Vagina (tissue), 2 donors: ENCODE results near the gene FSIP1. TPM values are rescaled to one million over a fixed set of nuclear protein-coding genes. Genes with fewer than 3 reads are reported as not detected.

Source experiments
- DNase-seq, 2 donors: peaks; one replicate each; pipeline ENCODE4 v3.0.0-alpha.2; 2017; ENCODE audit errors: extremely low spot score in 2 of 2
- H3K27ac ChIP-seq: fragments of 200-600 bp; sonication (generic); one replicate; pipeline ENCODE4 v1.5.1; 2019
- H3K27me3 ChIP-seq: fragments of 200-600 bp; sonication (generic); one replicate; pipeline ENCODE4 v1.5.1; 2019
- H3K36me3 ChIP-seq, 2 donors: fragments of 200-600 bp; sonication (generic); one replicate each; pipeline ENCODE4 v1.5.1; 2017 to 2019
- H3K4me1 ChIP-seq: fragments of 200-600 bp; sonication (generic); one replicate; pipeline ENCODE4 v1.5.1; 2019
- H3K4me3 ChIP-seq, 2 donors: fragments of 200-600 bp; sonication (generic); 1 replicate in 1 of 2; 2 replicates in 1 of 2; pipeline ENCODE4 v1.5.1; 2016 to 2019
- H3K9me3 ChIP-seq: fragments of 200-600 bp; sonication (generic); one replicate; pipeline ENCODE4 v1.5.1; 2019
- CTCF ChIP-seq, 3 experiments: fragments of 450-650 bp in 2 of 3; fragments of 200-600 bp in 1 of 3; sonication (generic) in 1 of 3; IDR thresholded peaks; one replicate each; pipeline ENCODE4 v1.5.1; 2017 to 2019; ENCODE audit warnings: antibody characterized with exemption in 3 of 3, mild to moderate bottlenecking in 2 of 3, moderate library complexity in 2 of 3
- POLR2A ChIP-seq, 2 donors: fragments of 450-650 bp; IDR thresholded peaks; one replicate each; pipeline ENCODE4 v1.6.1; 2017; ENCODE audit warnings: antibody characterized with exemption in 2 of 2, mild to moderate bottlenecking in 2 of 2, moderate library complexity in 2 of 2
- POLR2AphosphoS5 ChIP-seq, 2 donors: sonication (generic); formaldehyde crosslinking; IDR thresholded peaks; one replicate each; pipeline ENCODE4 v1.9.0; 2017; ENCODE audit warnings: antibody characterized with exemption in 2 of 2, mild to moderate bottlenecking in 2 of 2, low read depth in 1 of 2; ENCODE audit not compliant: insufficient read depth in 1 of 2
- intact Hi-C: fragments of 100-400 bp; cut with DNase I; formaldehyde crosslinking; loops from one replicate; pipeline ENCODE4 v1.15.1; 2023
- total RNA-seq: library from RNA; depleted of rRNA; stranded (reverse); fragments of >200 nt; gene quantifications from one replicate; pipeline ENCODE4 v1.2.3, GENCODE V29; 2016

Gene FSIP1
- total RNA-seq, 1 donor from 2014 or later, result 0.98 TPM

- TF ChIP-seq POLR2A (IDR thresholded peaks at IDR 0.05), result no peak
- no peak for TF ChIP-seq CTCF (IDR thresholded peaks at IDR 0.05)
- no peak for TF ChIP-seq POLR2AphosphoS5 (IDR thresholded peaks at IDR 0.05; ENCODE audit: insufficient read depth in 1 of 2, low read depth in 1 of 2)
- intact Hi-C loops, result no loop called here
- DNase-seq, result no peak
- H3K4me1 ChIP-seq, result no peaks in the 10 kb centered on the region
- H3K9me3 ChIP-seq, result no peaks in the 10 kb centered on the region
- no peak overlapping the region for H3K4me3 ChIP-seq
- H3K36me3 ChIP-seq, result no peaks in the 10 kb centered on the region
- H3K27ac ChIP-seq, result no peak overlapping the region
- H3K27me3 ChIP-seq, result no peaks in the 10 kb centered on the region
These were observed 46.0 kb downstream of the FSIP1 start for GRCh38 chr15:39736412-39737195.

GRCh38 chr15:39735120-39735717 lies 47.4 kb downstream of the FSIP1 start:
- intact Hi-C loops, result no loop called here
- DNase-seq, result no peak
- Histone ChIP-seq H3K9me3 (no peaks in the 10 kb centered on the region), H3K27me3 (no peaks in the 10 kb centered on the region), H3K27ac (no peak overlapping the region), H3K4me3 (no peak overlapping the region), H3K36me3 (no peaks in the 10 kb centered on the region), H3K4me1 (no peaks in the 10 kb centered on the region)
- TF ChIP-seq POLR2AphosphoS5 (IDR thresholded peaks at IDR 0.05; ENCODE audit: insufficient read depth in 1 of 2, low read depth in 1 of 2), result no peak
- TF ChIP-seq POLR2A (IDR thresholded peaks at IDR 0.05), result no peak
- no peak for TF ChIP-seq CTCF (IDR thresholded peaks at IDR 0.05)

GRCh38 chr15:39731266-39731665 lies 51.4 kb downstream of the FSIP1 start:
- intact Hi-C loops, result no loop called here

GRCh38 chr15:39730552-39730951 lies 52.1 kb downstream of the FSIP1 start:
- Histone ChIP-seq H3K27me3 (no peaks in the 10 kb centered on the region), H3K36me3 (no peaks in the 10 kb centered on the region), H3K4me1 (no peaks in the 10 kb centered on the region), H3K9me3 (no peaks in the 10 kb centered on the region), H3K27ac (no peak overlapping the region), H3K4me3 (no peak overlapping the region)
- intact Hi-C loops, result no loop called here
- DNase-seq, result no peak
- no peak for TF ChIP-seq POLR2A (IDR thresholded peaks at IDR 0.05)
- no peak for TF ChIP-seq CTCF (IDR thresholded peaks at IDR 0.05)
- no peak for TF ChIP-seq POLR2AphosphoS5 (IDR thresholded peaks at IDR 0.05; ENCODE audit: insufficient read depth in 1 of 2, low read depth in 1 of 2)

More at GRCh38 chr15:39731266-39731665, 51.4 kb downstream of the FSIP1 start:
- Histone ChIP-seq H3K4me3 (no peak overlapping the region), H3K9me3 (no peaks in the 10 kb centered on the region), H3K27me3 (no peaks in the 10 kb centered on the region), H3K4me1 (no peaks in the 10 kb centered on the region), H3K27ac (no peak overlapping the region), H3K36me3 (no peaks in the 10 kb centered on the region)
- DNase-seq, result no peak
- no peak for TF ChIP-seq POLR2A (IDR thresholded peaks at IDR 0.05)
- TF ChIP-seq POLR2AphosphoS5 (IDR thresholded peaks at IDR 0.05; ENCODE audit: insufficient read depth in 1 of 2, low read depth in 1 of 2), result no peak
- no peak for TF ChIP-seq CTCF (IDR thresholded peaks at IDR 0.05)

- intact Hi-C loops, result no loop called here
- DNase-seq, result no peak
- Histone ChIP-seq H3K9me3 (no peaks in the 10 kb centered on the region), H3K27me3 (no peaks in the 10 kb centered on the region), H3K4me1 (no peaks in the 10 kb centered on the region), H3K27ac (no peak overlapping the region), H3K4me3 (no peak overlapping the region), H3K36me3 (no peaks in the 10 kb centered on the region)
- no peak for TF ChIP-seq POLR2A (IDR thresholded peaks at IDR 0.05)
- no peak for TF ChIP-seq CTCF (IDR thresholded peaks at IDR 0.05)
- no peak for TF ChIP-seq POLR2AphosphoS5 (IDR thresholded peaks at IDR 0.05; ENCODE audit: insufficient read depth in 1 of 2, low read depth in 1 of 2)
These were observed 53.1 kb downstream of the FSIP1 start for GRCh38 chr15:39729500-39729899.
